Peyer's patch (tissue), 4 donors: ENCODE measurements around the gene NIPAL4. TPM values are rescaled to one million over a fixed set of nuclear protein-coding genes. Genes with fewer than 3 reads are reported as not detected.
A peak's percentile ranks its signal among the peaks of the same experiment; 100 is the strongest.

Experiments
- DNase-seq, 3 donors: peaks; one replicate each; pipeline ENCODE4 v3.0.0-alpha.2; 2017 to 2019
- H3K27ac ChIP-seq, 4 donors: fragments of 200-600 bp; sonication (generic); one replicate each; pipeline ENCODE4 v1.5.1; 2016 to 2019
- H3K27me3 ChIP-seq, 2 donors: fragments of 200-600 bp; sonication (generic); one replicate each; pipeline ENCODE4 v1.5.1; 2019
- H3K36me3 ChIP-seq, 3 donors: fragments of 200-600 bp; sonication (generic); one replicate each; pipeline ENCODE4 v1.5.1; 2016 to 2019
- H3K4me1 ChIP-seq, 4 donors: fragments of 200-600 bp; sonication (generic); one replicate each; pipeline ENCODE4 v1.5.1; 2016 to 2019
- H3K4me3 ChIP-seq, 4 donors: fragments of 200-600 bp; sonication (generic); 1 replicate in 3 of 4; 2 replicates in 1 of 4; pipeline ENCODE4 v1.5.1; 2016 to 2019; ENCODE audit warnings: mild to moderate bottlenecking in 1 of 4
- H3K9me3 ChIP-seq, 4 donors: fragments of 200-600 bp; sonication (generic); one replicate each; pipeline ENCODE4 v1.5.1; 2016 to 2019; ENCODE audit warnings: mild to moderate bottlenecking in 1 of 4
- CTCF ChIP-seq, 6 experiments: fragments of 450-650 bp in 4 of 6; fragments of 200-600 bp in 2 of 6; sonication (generic) in 1 of 6; IDR thresholded peaks; one replicate each; pipeline ENCODE4 v1.5.1; 2017 to 2019; ENCODE audit warnings: antibody characterized with exemption in 6 of 6, mild to moderate bottlenecking in 3 of 6, moderate library complexity in 1 of 6
- POLR2A ChIP-seq, 2 donors: fragments of 450-650 bp; IDR thresholded peaks; one replicate each; pipeline ENCODE4 v1.5.1; 2017; ENCODE audit warnings: antibody characterized with exemption in 2 of 2, mild to moderate bottlenecking in 2 of 2, moderate library complexity in 2 of 2
- total RNA-seq, 4 donors: library from RNA; depleted of rRNA; stranded (reverse); fragments of >200 nt; gene quantifications; one replicate each; pipeline ENCODE4 v1.1.0, GENCODE V29; 2016

The NIPAL4 gene
- total RNA-seq, 4 donors from 2014 or later: not detected

- TF ChIP-seq CTCF (IDR thresholded peaks at IDR 0.05) (no peak), POLR2A (IDR thresholded peaks at IDR 0.05) (no peak)
- Histone ChIP-seq H3K27me3 (no peaks in the 10 kb centered on the region), H3K27ac (peak overlapping the region in 1 of 4 donors; percentile 22), H3K36me3 (no peaks in the 10 kb centered on the region), H3K4me1 (no peaks in the 10 kb centered on the region), H3K9me3 (no peaks in the 10 kb centered on the region), H3K4me3 (no peak overlapping the region)
- no peak for DNase-seq
Measured at GRCh38 chr5:157470631-157471030, 10.6 kb downstream of the NIPAL4 start.

- H3K27ac ChIP-seq: no peak overlapping the region
- H3K4me3 ChIP-seq: no peak overlapping the region
- no peak for DNase-seq
- no peaks in the 10 kb centered on the region for H3K36me3 ChIP-seq
- H3K9me3 ChIP-seq: no peaks in the 10 kb centered on the region
- H3K4me1 ChIP-seq: no peaks in the 10 kb centered on the region
- TF ChIP-seq CTCF (IDR thresholded peaks at IDR 0.05): peak; percentile 8 to 42 (median 38)
- TF ChIP-seq POLR2A (IDR thresholded peaks at IDR 0.05): no peak
- H3K27me3 ChIP-seq: no peaks in the 10 kb centered on the region
Measured at GRCh38 chr5:157471709-157472108, 11.7 kb downstream of the NIPAL4 start.

- H3K4me1 ChIP-seq: no peaks in the 10 kb centered on the region
- H3K27me3 ChIP-seq: no peaks in the 10 kb centered on the region
- TF ChIP-seq POLR2A (IDR thresholded peaks at IDR 0.05) (no peak), CTCF (IDR thresholded peaks at IDR 0.05) (no peak)
- DNase-seq: no peak
- no peak overlapping the region for H3K27ac ChIP-seq
- H3K9me3 ChIP-seq: no peaks in the 10 kb centered on the region
- H3K36me3 ChIP-seq: no peaks in the 10 kb centered on the region
- H3K4me3 ChIP-seq: no peak overlapping the region
Measured at GRCh38 chr5:157473383-157474320, 13.6 kb downstream of the NIPAL4 start.

GRCh38 chr5:157475432-157475831 lies 15.4 kb downstream of the NIPAL4 start:
- peaks cover 0 to 6% (median 2%) of the 10 kb centered on the region in 4 donors for H3K4me1 ChIP-seq
- TF ChIP-seq POLR2A (IDR thresholded peaks at IDR 0.05): no peak
- H3K27ac ChIP-seq: no peak overlapping the region
- H3K36me3 ChIP-seq: no peaks in the 10 kb centered on the region
- H3K4me3 ChIP-seq: no peak overlapping the region
- no peaks in the 10 kb centered on the region for H3K9me3 ChIP-seq
- no peaks in the 10 kb centered on the region for H3K27me3 ChIP-seq
- no peak for DNase-seq

GRCh38 chr5:157476702-157477408 lies 16.8 kb downstream of the NIPAL4 start:
- Histone ChIP-seq H3K27me3 (no peaks in the 10 kb centered on the region), H3K27ac (peak overlapping the region in 1 of 4 donors; percentile 32), H3K4me1 (peaks cover 0 to 17% (median 2%) of the 10 kb centered on the region in 4 donors), H3K36me3 (peaks cover 0 to 8% (median 0%) of the 10 kb centered on the region in 3 donors), H3K9me3 (no peaks in the 10 kb centered on the region), H3K4me3 (no peak overlapping the region)
- TF ChIP-seq POLR2A (IDR thresholded peaks at IDR 0.05): no peak
- TF ChIP-seq CTCF (IDR thresholded peaks at IDR 0.05): peak; percentile 58 to 77 (median 74)
- DNase-seq: peak in 1 of 3 donors; percentile 67
